ENCODE data around the gene CIDEC.

- no peak for TF ChIP-seq EP300 (IDR thresholded peaks at IDR 0.05)
- no peak for TF ChIP-seq RFX5 (IDR thresholded peaks at IDR 0.05)
- no peak for TF ChIP-seq CTCF (IDR thresholded peaks at IDR 0.05)
- TF ChIP-seq MAZ (IDR thresholded peaks at IDR 0.05; ENCODE audit: borderline replicate concordance, low read depth, low read length): no peak
- no peak for TF ChIP-seq EHF (CRISPR knock-in tag; IDR thresholded peaks at IDR 0.05)
Observed at GRCh38 chr3:9864200-9864927, 15.7 kb downstream of the CIDEC start.
